Measurements from ENCODE around the gene SLC9A9. TPM values are rescaled to one million over a fixed set of nuclear protein-coding genes. Genes with fewer than 3 reads are reported as not detected.
"Not testable (repeated sequence)": the region's sequence is repeated elsewhere in the genome, so short reads cannot be mapped to it uniquely, and the experiment has no call there.

SLC9A9 gene
- total RNA-seq, 1 donor from 2014 or later, result 7.2 TPM

- no peak for DNase-seq
- intact Hi-C loops (cut with DNase I), result no loop called here
- no peak for ATAC-seq (ENCODE audit: poor library complexity)
These were observed 375.3 kb downstream of the SLC9A9 start for GRCh38 chr3:143472731-143473523.

DNA sequence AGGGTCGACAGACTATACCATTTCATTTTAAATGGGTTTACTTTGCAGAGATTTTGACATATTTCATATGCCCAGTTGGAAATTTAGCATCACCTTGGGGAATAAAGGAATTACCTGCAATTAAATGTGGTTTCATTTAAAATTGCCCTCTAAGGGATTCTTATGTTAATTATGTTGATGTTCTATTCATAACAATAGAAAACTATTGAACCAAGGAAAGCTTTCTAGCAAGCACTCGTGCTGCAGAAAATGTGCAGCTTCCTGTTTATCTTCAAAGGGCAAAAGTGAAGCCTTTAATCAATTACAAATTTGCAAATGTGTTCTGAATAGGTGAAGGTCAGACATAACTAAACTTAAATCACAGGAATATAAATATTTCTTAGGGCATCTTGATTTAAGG is 376.6 kb downstream of the SLC9A9 start:
- DNase-seq (no peak), ATAC-seq (ENCODE audit: poor library complexity) (no peak)
- intact Hi-C loops (cut with DNase I), result no loop called here

GRCh38 chr3:143469159-143469558 is 379.1 kb downstream of the SLC9A9 start:
- ATAC-seq (ENCODE audit: poor library complexity) (no peak), DNase-seq (no peak)
- intact Hi-C loops (cut with DNase I), result no loop called here

DNA sequence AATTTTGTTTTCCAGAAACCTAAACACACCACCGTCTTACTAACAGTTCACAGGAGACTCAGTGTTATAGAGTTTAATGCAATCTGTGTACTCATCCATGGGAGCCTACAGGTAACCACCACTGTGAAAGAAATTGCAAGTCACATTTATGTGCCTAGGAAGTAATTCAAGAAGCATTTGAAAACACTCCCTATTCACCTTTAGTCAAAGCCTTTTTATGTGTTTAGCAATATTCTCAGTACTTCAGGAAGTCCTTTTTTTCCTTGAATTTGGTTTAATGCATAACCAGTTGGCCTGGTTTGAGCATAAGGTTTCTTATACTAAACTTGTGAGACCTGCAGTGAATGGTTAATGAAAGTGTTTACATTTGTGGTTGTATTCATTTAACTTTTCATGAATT is 382.6 kb downstream of the SLC9A9 start:
- DNase-seq, result no peak
- intact Hi-C loops (cut with DNase I), result no loop called here
- no peak for ATAC-seq (ENCODE audit: poor library complexity)

DNA sequence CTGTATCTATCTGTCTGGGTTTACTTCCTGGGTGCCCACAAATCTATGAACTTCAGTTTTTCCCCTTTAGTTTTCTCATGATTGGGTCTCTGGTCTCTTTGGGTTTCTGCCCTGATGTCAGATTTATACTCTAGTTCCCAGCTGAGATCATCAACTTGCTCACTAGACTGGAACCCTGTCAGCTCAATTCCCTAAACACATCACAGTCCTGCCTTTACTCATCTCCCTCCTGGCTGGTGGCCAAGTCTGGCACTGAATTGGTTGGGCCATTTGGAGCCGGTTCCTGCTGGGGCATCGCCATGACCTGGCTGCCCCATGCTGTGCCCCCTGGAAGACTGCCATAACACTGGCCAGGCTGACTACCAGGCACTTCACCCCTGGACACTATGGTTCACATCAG is 383.4 kb downstream of the SLC9A9 start:
- ATAC-seq (ENCODE audit: poor library complexity), result no peak
- intact Hi-C loops (cut with DNase I), result no loop called here
- DNase-seq, result peak; percentile 44

GRCh38 chr3:143455480-143455879 is 392.8 kb downstream of the SLC9A9 start:
- intact Hi-C loops (cut with DNase I), result no loop called here
- DNase-seq, result no peak
- ATAC-seq (ENCODE audit: poor library complexity), result no peak

GRCh38 chr3:143450632-143451031 is 397.6 kb downstream of the SLC9A9 start:
- intact Hi-C loops (cut with DNase I), result no loop called here
- DNase-seq, result no peak
- ATAC-seq (ENCODE audit: poor library complexity), result no peak

- ATAC-seq (ENCODE audit: poor library complexity), result no peak
- intact Hi-C loops (cut with DNase I), result no loop called here
- DNase-seq, result no peak
These were observed 400.8 kb downstream of the SLC9A9 start for GRCh38 chr3:143447491-143447890.

DNA sequence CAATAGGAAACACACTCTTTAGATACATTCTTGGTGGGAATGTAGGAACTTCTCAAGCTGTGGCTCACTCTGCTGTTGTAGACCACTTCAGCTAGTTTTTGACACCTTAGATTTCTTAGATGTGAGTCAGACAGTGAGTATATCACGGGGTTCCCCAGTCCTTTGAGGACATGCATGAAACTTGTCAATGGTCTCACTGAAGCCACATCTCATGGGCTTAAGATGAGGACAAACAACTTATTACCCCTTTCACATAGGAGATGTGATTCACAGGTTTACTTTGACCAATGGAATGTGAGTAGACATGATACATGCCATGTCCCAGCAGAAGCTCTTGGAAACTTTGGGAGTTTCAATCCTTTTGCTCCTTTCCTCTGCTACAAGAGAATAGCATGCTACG is 403.1 kb downstream of the SLC9A9 start:
- no peak for ATAC-seq (ENCODE audit: poor library complexity)
- DNase-seq, result no peak
- intact Hi-C loops (cut with DNase I), result no loop called here

DNA sequence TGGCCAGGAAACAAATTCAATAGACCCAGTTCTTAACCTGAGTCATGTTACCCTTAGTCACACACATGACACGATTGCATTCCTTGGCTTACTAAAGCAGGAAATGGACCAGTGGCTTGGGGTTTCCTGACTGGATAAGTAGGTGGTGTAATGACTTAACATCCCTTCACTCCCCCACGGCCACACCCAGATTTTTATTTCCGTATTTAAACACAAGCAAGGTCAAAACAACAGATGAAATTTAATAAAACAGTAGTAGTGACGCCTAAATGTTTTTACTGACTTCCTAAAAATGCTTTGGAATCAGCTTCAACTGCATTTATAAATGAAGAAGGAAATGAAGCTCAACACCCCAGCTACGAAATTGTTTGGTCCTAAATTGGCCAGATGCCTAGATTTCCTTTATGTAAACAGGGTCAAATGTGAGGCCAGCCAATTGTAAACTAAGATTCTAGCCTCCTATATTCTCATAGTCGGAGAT is 404.4 kb downstream of the SLC9A9 start:
- ATAC-seq (ENCODE audit: poor library complexity) (peak; percentile 85), DNase-seq (peak; percentile 45)
- intact Hi-C loops (cut with DNase I), result no loop called here

- ATAC-seq (ENCODE audit: poor library complexity) (no peak), DNase-seq (no peak)
- intact Hi-C loops (cut with DNase I), result no loop called here
These were observed 405.3 kb downstream of the SLC9A9 start for GRCh38 chr3:143442814-143443447.

DNA sequence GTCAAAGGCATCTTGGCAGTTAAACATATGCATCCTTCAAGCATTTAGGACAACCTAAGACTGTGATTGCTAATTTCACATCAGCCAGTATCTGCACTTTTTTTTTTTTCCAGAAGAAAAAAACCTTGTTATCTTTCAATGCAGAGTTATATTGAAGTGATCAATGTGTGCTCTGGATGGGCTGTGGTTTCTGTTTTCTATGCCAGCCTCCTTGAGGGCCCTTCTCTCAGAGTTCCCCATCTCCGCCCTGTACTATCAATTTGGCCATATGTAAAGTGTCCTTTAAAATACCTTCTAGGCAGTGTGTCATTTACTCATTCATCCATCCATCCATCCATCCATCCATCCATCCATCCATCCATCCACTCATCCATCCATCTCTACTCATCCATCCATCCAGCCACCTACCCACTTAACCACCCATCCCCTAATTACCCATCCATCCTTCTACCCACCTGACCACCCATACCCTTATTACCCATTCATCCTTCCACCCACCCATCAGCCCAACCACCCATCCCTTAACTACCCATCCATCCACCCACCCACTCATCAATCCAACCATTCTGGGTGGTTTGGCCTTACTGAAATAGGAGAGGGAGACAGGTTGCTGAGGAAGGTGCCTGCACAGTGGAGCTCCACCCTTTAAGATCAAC is 406.6 kb downstream of the SLC9A9 start:
- intact Hi-C loops (cut with DNase I), result no loop called here
- no peak for ATAC-seq (ENCODE audit: poor library complexity)
- DNase-seq, result no peak

DNA sequence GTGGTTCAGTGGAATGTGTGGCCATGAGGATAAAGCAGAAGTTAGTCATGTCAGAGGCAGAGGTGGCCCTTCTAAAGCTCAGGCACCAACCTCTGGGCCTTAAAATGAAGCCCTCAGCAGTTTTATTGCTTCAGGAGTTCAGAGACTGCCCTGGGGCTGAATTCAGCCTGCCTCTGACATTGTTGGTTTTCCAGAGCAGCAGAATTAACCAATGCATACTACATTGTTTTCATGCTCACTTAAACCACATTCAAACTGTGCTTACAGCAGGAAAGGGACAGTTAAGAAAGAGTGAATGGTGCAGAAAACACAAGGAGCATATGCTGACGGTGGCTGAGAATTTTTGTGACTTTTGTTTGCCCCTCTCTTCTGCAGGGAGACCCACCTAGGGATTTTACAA is 408.5 kb downstream of the SLC9A9 start:
- no peak for DNase-seq
- ATAC-seq (ENCODE audit: poor library complexity), result no peak
- intact Hi-C loops (cut with DNase I), result no loop called here

GRCh38 chr3:143437405-143437804 is 410.9 kb downstream of the SLC9A9 start:
- intact Hi-C loops (cut with DNase I), result no loop called here
- DNase-seq, result no peak
- ATAC-seq (ENCODE audit: poor library complexity), result no peak

- DNase-seq (no peak), ATAC-seq (ENCODE audit: poor library complexity) (no peak)
- intact Hi-C loops (cut with DNase I), result no loop called here
These were observed 411.9 kb downstream of the SLC9A9 start for GRCh38 chr3:143436231-143436930.

GRCh38 chr3:143433787-143434378 is 414.4 kb downstream of the SLC9A9 start:
- ATAC-seq (ENCODE audit: poor library complexity) (no peak), DNase-seq (no peak)
- intact Hi-C loops (cut with DNase I), result no loop called here

GRCh38 chr3:143431298-143431697 is 417.0 kb downstream of the SLC9A9 start:
- DNase-seq; intact Hi-C loops (cut with DNase I); ATAC-seq (ENCODE audit: poor library complexity): not testable (repeated sequence)

- intact Hi-C loops (cut with DNase I), result no loop called here
- ATAC-seq (ENCODE audit: poor library complexity) (no peak), DNase-seq (no peak)
These were observed 417.7 kb downstream of the SLC9A9 start for GRCh38 chr3:143430568-143430967.

Data from Right ventricle myocardium superior (tissue), 1 donor.